ENCODE results near the gene SNURF. TPM values are rescaled to one million over a fixed set of nuclear protein-coding genes. Genes with fewer than 3 reads are reported as not detected.

Gene SNURF
- total RNA-seq, 1 donor from 2014 or later: 15.9 TPM

DNA sequence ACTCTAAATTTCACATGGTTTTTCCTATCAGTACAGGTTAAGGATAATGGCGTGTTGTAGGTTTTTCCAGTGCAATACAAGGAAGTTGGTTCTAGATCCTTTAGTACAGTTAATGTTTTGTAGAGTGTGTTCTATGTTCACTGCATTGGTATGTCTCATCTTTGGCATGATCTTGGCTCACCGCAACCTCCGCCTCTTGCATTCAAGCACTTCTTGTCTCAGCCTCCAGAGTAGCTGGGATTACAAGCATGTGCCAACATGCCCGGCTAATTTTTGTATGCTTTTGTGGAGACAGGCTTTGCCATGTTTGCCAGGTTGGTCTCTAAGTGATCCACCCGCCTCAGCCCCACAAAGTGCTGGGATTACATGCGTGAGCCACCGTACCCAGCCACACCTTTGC lies 30.4 kb downstream of the SNURF start:
- peaks cover 81% of the 10 kb centered on the region for H3K36me3 Mint-ChIP-seq (ENCODE audit: low read depth)
- H3K9me3 Mint-ChIP-seq: peaks cover 40% of the 10 kb centered on the region
- no peaks in the 10 kb centered on the region for H3K4me1 Mint-ChIP-seq
- ATAC-seq (ENCODE audit: low read depth) (no peak), DNase-seq (no peak)
- ChIA-PET POLR2A (no interaction called here), CTCF (no interaction called here)
- TF ChIP-seq, protein P1, sequence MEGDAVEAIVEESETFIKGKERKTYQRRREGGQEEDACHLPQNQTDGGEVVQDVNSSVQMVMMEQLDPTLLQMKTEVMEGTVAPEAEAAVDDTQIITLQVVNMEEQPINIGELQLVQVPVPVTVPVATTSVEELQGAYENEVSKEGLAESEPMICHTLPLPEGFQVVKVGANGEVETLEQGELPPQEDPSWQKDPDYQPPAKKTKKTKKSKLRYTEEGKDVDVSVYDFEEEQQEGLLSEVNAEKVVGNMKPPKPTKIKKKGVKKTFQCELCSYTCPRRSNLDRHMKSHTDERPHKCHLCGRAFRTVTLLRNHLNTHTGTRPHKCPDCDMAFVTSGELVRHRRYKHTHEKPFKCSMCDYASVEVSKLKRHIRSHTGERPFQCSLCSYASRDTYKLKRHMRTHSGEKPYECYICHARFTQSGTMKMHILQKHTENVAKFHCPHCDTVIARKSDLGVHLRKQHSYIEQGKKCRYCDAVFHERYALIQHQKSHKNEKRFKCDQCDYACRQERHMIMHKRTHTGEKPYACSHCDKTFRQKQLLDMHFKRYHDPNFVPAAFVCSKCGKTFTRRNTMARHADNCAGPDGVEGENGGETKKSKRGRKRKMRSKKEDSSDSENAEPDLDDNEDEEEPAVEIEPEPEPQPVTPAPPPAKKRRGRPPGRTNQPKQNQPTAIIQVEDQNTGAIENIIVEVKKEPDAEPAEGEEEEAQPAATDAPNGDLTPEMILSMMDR (IDR thresholded peaks at IDR 0.05): no peak
- intact Hi-C loops (cut with micrococcal nuclease): no loop called here
- no peaks in the 10 kb centered on the region for H3K27me3 Mint-ChIP-seq
- H3K27ac Mint-ChIP-seq: no peak overlapping the region
- no peak overlapping the region for H3K4me3 Mint-ChIP-seq

DNA sequence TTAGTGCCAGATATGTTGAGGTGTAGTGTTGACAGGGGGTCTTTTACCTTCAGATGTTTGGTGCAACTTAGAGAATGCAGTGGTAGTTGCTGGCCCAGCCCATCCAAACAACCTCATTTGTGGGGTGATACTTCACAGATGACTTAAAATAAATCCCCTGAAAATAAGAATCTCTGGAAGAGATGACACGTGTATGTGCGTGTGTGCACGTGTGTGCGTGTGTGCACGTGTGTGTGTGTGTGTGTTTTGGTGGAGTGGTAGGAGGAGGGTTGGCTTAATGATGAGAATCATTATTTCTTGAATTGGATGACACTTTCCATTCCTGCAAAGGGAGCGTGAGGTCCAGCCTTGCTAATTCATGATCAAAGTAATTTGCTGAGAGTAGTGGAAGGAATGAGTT lies 31.9 kb downstream of the SNURF start:
- H3K27ac Mint-ChIP-seq: no peak overlapping the region
- intact Hi-C loops (cut with micrococcal nuclease): no loop called here
- H3K36me3 Mint-ChIP-seq (ENCODE audit: low read depth): peaks cover 84% of the 10 kb centered on the region
- H3K27me3 Mint-ChIP-seq: no peaks in the 10 kb centered on the region
- ChIA-PET POLR2A (no interaction called here), CTCF (no interaction called here)
- peaks cover 37% of the 10 kb centered on the region for H3K9me3 Mint-ChIP-seq
- ATAC-seq (ENCODE audit: low read depth) (no peak), DNase-seq (no peak)
- no peaks in the 10 kb centered on the region for H3K4me1 Mint-ChIP-seq
- no peak overlapping the region for H3K4me3 Mint-ChIP-seq
- TF ChIP-seq, protein P1 (IDR thresholded peaks at IDR 0.05): no peak

Other genes with a start within 250 kb of the SNURF start
- 48.6 and 49.3 TPM in 2 replicates for gene SNRPN, start within 50 bp of the SNURF start, total RNA-seq

All from activated B cell treated with CpG ODN at 0.5 μM for 24 hours (primary cell).